KMS-11 (cell line): ENCODE data around the gene ZGLP1.

Source experiments
- H2AFZ ChIP-seq: fragments of 200-600 bp; sonication (generic); 2 replicates; pipeline ENCODE4 v1.6.1; 2016; ENCODE audit warnings: antibody characterized with exemption, mixed run types, low read depth
- H3K27ac ChIP-seq: fragments of 200-600 bp; sonication (generic); 2 replicates; pipeline ENCODE4 v1.6.1; 2016; ENCODE audit warnings: mild to moderate bottlenecking, mixed run types
- H3K27me3 ChIP-seq: fragments of 200-600 bp; sonication (generic); 2 replicates; pipeline ENCODE4 v1.6.1; 2017; ENCODE audit warnings: mild to moderate bottlenecking, low read depth, mixed run types, moderate library complexity; ENCODE audit not compliant: insufficient read depth
- H3K36me3 ChIP-seq: fragments of 200-600 bp; sonication (generic); 2 replicates; pipeline ENCODE4 v1.6.1; 2017; ENCODE audit warnings: mild to moderate bottlenecking, mixed run types; ENCODE audit not compliant: insufficient read depth
- H3K4me1 ChIP-seq: fragments of 200-600 bp; sonication (generic); 2 replicates; pipeline ENCODE4 v1.6.1; 2016; ENCODE audit warnings: mild to moderate bottlenecking, low read depth, mixed run types; ENCODE audit not compliant: poor library complexity, severe bottlenecking
- H3K4me2 ChIP-seq: fragments of 200-600 bp; sonication (generic); 2 replicates; pipeline ENCODE4 v1.7.0; 2016; ENCODE audit warnings: mild to moderate bottlenecking, mixed run types
- H3K4me3 ChIP-seq: fragments of 200-600 bp; sonication (generic); IDR thresholded peaks from 2 replicates; pipeline ENCODE4 v1.6.1; 2017; ENCODE audit warnings: low read depth, low read length, mixed read lengths; ENCODE audit not compliant: insufficient read depth
- H3K79me2 ChIP-seq: fragments of 200-600 bp; sonication (generic); 2 replicates; pipeline ENCODE4 v1.6.1; 2016; ENCODE audit warnings: low read depth, mixed run types; ENCODE audit not compliant: insufficient read depth
- H3K9ac ChIP-seq: fragments of 200-600 bp; sonication (generic); 2 replicates; pipeline ENCODE4 v1.6.1; 2016; ENCODE audit warnings: mild to moderate bottlenecking, mixed run types
- H4K20me1 ChIP-seq: fragments of 200-600 bp; sonication (generic); 2 replicates; pipeline ENCODE4 v1.6.1; 2016; ENCODE audit warnings: mild to moderate bottlenecking, mixed run types; ENCODE audit not compliant: insufficient read depth
- TF ChIP-seq, protein P1 (sequence below): fragments of 200-600 bp; sonication (generic); conservative IDR thresholded peaks from 2 replicates; pipeline ENCODE4 v1.6.1; 2017; ENCODE audit warnings: low read depth, mild to moderate bottlenecking, antibody characterized with exemption, low read length, moderate library complexity, mixed read lengths

The ZGLP1 gene

DNA sequence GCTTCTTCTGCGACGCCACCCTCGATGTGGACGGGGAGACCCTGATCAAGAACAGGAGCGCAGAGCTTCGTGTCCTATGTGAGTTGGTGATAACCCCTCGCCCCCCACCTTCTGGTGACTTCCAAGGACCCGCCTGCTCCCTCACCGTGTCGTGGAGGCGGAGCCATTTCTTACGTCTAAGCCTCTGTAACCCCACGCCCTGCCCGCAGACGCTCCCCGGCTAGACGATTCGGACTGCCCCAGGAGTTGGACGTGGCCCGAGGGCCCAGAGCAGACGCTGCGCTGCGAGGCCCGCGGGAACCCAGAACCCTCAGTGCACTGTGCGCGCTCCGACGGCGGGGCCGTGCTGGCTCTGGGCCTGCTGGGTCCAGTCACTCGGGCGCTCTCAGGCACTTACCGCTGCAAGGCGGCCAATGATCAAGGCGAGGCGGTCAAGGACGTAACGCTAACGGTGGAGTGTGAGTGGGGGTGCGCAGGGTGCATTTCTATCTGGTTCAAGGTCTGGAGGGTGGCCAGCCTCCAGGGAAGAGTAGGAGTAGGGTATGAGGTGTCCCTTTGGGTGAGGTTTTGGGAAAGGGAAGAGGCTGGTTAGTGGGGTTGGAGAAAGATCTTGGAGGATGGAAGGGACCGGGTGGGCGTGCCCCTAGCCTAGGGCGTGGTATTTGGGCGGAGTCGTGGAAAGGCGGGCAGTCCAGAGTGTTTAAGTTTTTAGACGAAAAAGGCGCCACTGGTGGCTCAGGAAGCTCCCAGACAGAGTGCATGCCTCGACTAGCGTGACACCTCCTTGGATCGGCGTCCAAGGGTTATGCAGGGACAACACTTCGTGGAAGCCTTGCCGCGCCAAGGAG, 16.6 kb downstream of the ZGLP1 start:
- peaks cover 28% of the 10 kb centered on the region for H3K4me1 ChIP-seq
- H3K9ac ChIP-seq, result no peak overlapping the region
- no peaks in the 10 kb centered on the region for H3K36me3 ChIP-seq
- no peak overlapping the region for H3K27ac ChIP-seq
- no peak overlapping the region for H3K4me3 ChIP-seq
- H3K27me3 ChIP-seq, result peaks cover 26% of the 10 kb centered on the region
- H4K20me1 ChIP-seq, result no peaks in the 10 kb centered on the region
- no peaks in the 10 kb centered on the region for H3K79me2 ChIP-seq
- H3K4me2 ChIP-seq, result peak overlapping the region; percentile 88; the same call in 1 of the 2 replicates
- H2AFZ ChIP-seq, result peak overlapping the region; percentile 58; the same call in 1 of the 2 replicates
- TF ChIP-seq, protein P1, sequence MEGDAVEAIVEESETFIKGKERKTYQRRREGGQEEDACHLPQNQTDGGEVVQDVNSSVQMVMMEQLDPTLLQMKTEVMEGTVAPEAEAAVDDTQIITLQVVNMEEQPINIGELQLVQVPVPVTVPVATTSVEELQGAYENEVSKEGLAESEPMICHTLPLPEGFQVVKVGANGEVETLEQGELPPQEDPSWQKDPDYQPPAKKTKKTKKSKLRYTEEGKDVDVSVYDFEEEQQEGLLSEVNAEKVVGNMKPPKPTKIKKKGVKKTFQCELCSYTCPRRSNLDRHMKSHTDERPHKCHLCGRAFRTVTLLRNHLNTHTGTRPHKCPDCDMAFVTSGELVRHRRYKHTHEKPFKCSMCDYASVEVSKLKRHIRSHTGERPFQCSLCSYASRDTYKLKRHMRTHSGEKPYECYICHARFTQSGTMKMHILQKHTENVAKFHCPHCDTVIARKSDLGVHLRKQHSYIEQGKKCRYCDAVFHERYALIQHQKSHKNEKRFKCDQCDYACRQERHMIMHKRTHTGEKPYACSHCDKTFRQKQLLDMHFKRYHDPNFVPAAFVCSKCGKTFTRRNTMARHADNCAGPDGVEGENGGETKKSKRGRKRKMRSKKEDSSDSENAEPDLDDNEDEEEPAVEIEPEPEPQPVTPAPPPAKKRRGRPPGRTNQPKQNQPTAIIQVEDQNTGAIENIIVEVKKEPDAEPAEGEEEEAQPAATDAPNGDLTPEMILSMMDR, result no peak

DNA sequence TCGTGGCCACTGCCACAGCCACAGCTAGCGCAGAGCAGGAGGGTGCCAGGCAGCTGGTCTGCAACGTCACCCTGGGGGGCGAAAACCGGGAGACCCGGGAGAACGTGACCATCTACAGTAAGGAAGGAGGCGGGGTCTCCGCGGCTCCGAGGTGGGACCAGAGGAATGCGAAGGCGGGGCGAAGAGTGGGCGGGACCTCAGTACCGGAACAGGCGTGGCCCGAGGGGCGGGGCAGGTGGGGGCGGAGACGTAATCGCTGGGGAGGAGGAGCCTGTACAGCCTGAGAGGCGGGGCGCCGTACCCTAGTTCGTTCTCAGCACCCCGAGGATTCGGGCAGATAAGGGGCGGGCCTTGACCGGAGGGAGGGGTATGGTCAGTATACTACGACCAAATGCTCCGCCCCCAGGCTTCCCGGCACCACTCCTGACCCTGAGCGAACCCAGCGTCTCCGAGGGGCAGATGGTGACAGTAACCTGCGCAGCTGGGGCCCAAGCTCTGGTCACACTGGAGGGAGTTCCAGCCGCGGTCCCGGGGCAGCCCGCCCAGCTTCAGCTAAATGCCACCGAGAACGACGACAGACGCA, 17.3 kb downstream of the ZGLP1 start:
- no peak overlapping the region for H3K4me3 ChIP-seq

DNA sequence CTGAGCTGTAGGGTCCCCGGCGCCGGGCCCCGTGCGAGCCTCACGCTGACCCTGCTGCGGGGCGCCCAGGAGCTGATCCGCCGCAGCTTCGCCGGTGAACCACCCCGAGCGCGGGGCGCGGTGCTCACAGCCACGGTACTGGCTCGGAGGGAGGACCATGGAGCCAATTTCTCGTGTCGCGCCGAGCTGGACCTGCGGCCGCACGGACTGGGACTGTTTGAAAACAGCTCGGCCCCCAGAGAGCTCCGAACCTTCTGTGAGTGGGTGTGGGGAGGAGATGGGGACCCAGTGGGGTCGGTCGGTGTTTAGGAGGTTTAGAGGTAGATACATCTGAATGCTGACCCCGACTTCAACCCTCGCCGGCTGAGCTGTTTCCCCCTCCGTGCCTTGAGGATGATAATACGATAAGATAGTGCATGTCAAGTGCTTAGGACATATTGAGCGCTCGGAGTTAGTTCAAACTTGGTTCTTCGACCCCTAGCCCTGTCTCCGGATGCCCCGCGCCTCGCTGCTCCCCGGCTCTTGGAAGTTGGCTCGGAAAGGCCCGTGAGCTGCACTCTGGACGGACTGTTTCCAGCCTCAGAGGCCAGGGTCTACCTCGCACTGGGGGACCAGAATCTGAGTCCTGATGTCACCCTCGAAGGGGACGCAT, 17.9 kb downstream of the ZGLP1 start:
- TF ChIP-seq, protein P1, result no peak
- Histone ChIP-seq H3K9ac (no peak overlapping the region), H3K4me1 (peaks cover 30% of the 10 kb centered on the region), H2AFZ (peak overlapping the region; percentile 58), H3K79me2 (no peaks in the 10 kb centered on the region), H3K27me3 (peaks cover 26% of the 10 kb centered on the region), H3K27ac (no peak overlapping the region), H4K20me1 (no peaks in the 10 kb centered on the region), H3K4me3 (no peak overlapping the region), H3K36me3 (no peaks in the 10 kb centered on the region), H3K4me2 (peak overlapping the region; percentile 88)

More for the DNA sequence above, 17.3 kb downstream of the ZGLP1 start:
- no peak overlapping the region for H3K27ac ChIP-seq
- H3K36me3 ChIP-seq, result no peaks in the 10 kb centered on the region
- TF ChIP-seq, protein P1, result no peak
- H4K20me1 ChIP-seq, result no peaks in the 10 kb centered on the region
- H3K27me3 ChIP-seq, result peaks cover 26% of the 10 kb centered on the region
- peak overlapping the region; percentile 58; the same call in 1 of the 2 replicates for H2AFZ ChIP-seq
- no peaks in the 10 kb centered on the region for H3K79me2 ChIP-seq
- peaks cover 28% of the 10 kb centered on the region for H3K4me1 ChIP-seq
- no peak overlapping the region for H3K9ac ChIP-seq
- peak overlapping the region; percentile 88 for H3K4me2 ChIP-seq

DNA sequence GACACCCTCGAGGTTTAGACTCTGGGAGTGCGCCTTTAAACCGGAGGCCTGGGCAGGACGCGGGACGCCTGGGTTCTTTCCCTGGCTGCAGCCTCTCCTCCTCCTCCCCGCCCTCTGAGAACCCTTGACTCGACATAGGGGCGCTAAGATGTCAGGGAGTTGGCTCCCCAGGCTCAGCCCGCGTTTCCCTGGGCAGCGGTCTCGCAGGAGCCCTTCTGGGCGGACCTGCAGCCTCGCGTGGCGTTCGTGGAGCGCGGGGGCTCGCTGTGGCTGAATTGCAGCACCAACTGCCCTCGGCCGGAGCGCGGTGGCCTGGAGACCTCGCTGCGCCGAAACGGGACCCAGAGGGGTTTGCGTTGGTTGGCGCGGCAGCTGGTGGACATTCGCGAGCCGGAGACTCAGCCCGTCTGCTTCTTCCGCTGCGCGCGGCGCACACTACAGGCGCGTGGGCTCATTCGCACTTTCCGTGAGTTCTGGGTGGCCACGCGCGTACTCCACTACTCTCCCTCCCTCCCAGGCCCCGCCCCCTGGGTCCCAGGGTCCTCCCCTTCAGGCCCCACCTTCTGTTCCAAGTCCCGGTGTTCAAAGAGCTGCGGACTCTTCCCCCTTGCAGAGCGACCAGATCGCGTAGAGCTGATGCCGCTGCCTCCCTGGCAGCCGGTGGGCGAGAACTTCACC, 18.6 kb downstream of the ZGLP1 start:
- Histone ChIP-seq H3K27ac (no peak overlapping the region), H3K4me2 (peak overlapping the region; percentile 88), H3K4me3 (no peak overlapping the region), H3K36me3 (no peaks in the 10 kb centered on the region), H3K9ac (no peak overlapping the region), H3K79me2 (no peaks in the 10 kb centered on the region), H3K27me3 (peaks cover 26% of the 10 kb centered on the region), H4K20me1 (no peaks in the 10 kb centered on the region), H3K4me1 (peaks cover 33% of the 10 kb centered on the region), H2AFZ (peak overlapping the region; percentile 58)
- TF ChIP-seq, protein P1, result no peak
